GM23248 (cell line): ENCODE data around the gene AK1. TPM values are rescaled to one million over a fixed set of nuclear protein-coding genes. Genes with fewer than 3 reads are reported as not detected.
A peak's percentile ranks its signal among the peaks of the same experiment; 100 is the strongest.

Experiments used
- DNase-seq: peaks from one replicate; pipeline ENCODE4 v3.0.0-alpha.2; 2015
- H2AFZ ChIP-seq: fragments of 200-600 bp; sonication (generic); 2 replicates; pipeline ENCODE4 v1.6.1; 2016; ENCODE audit warnings: antibody characterized with exemption
- H3F3A ChIP-seq: fragments of 200-600 bp; sonication (generic); 2 replicates; pipeline ENCODE4 v1.6.1; 2016; ENCODE audit warnings: mild to moderate bottlenecking, antibody characterized with exemption, mixed run types; ENCODE audit not compliant: insufficient read depth
- H3K27ac ChIP-seq: fragments of 200-600 bp; sonication (generic); 2 replicates; pipeline ENCODE4 v1.5.1; 2016; ENCODE audit warnings: mild to moderate bottlenecking
- H3K27me3 ChIP-seq: fragments of 200-600 bp; sonication (generic); replicated peaks from 2 replicates; pipeline ENCODE4 v1.6.1; 2016; ENCODE audit warnings: mild to moderate bottlenecking; ENCODE audit not compliant: insufficient read depth
- H3K36me3 ChIP-seq: fragments of 200-600 bp; sonication (generic); 2 replicates; pipeline ENCODE4 v1.6.1; 2016; ENCODE audit warnings: low read depth, mild to moderate bottlenecking
- H3K4me1 ChIP-seq: fragments of 200-600 bp; sonication (generic); 2 replicates; pipeline ENCODE4 v1.6.1; 2016; ENCODE audit warnings: mild to moderate bottlenecking; ENCODE audit not compliant: insufficient read depth
- H3K4me2 ChIP-seq: fragments of 200-600 bp; sonication (generic); one replicate; pipeline ENCODE4 v1.6.1; 2016; ENCODE audit warnings: mild to moderate bottlenecking; ENCODE audit not compliant: unreplicated experiment
- H3K4me3 ChIP-seq: fragments of 200-600 bp; sonication (generic); 2 replicates; pipeline ENCODE4 v1.5.1; 2016; ENCODE audit warnings: mild to moderate bottlenecking
- H3K79me2 ChIP-seq: fragments of 200-600 bp; sonication (generic); 2 replicates; pipeline ENCODE4 v1.6.1; 2016; ENCODE audit warnings: mild to moderate bottlenecking; ENCODE audit not compliant: insufficient read depth
- H3K9ac ChIP-seq: fragments of 200-600 bp; sonication (generic); 2 replicates; pipeline ENCODE4 v1.6.1; 2016; ENCODE audit warnings: mild to moderate bottlenecking
- H3K9me2 ChIP-seq: fragments of 200-600 bp; sonication (generic); 2 replicates; pipeline ENCODE4 v1.6.1; 2016; ENCODE audit warnings: mixed run types, mild to moderate bottlenecking, moderate library complexity; ENCODE audit not compliant: insufficient read depth
- H3K9me3 ChIP-seq: fragments of 200-600 bp; sonication (generic); one replicate; pipeline ENCODE4 v1.6.1; 2017; ENCODE audit warnings: low read depth
- H4K20me1 ChIP-seq: fragments of 200-600 bp; sonication (generic); 2 replicates; pipeline ENCODE4 v1.6.0; 2016; ENCODE audit not compliant: insufficient read depth
- EZH2 ChIP-seq: fragments of 200-600 bp; sonication (generic); IDR thresholded peaks from 2 replicates; pipeline ENCODE4 v1.6.1; 2018; ENCODE audit warnings: antibody characterized with exemption, mild to moderate bottlenecking; ENCODE audit not compliant: insufficient read depth, poor library complexity, severe bottlenecking
- EZH2phosphoT487 ChIP-seq: fragments of 200-600 bp; sonication (generic); IDR thresholded peaks from 2 replicates; pipeline ENCODE4 v1.6.1; 2018; ENCODE audit warnings: antibody characterized with exemption, moderate library complexity, mild to moderate bottlenecking, low read depth; ENCODE audit not compliant: insufficient read depth
- WGBS, 2 experiments: methylation state at CpG; one replicate each; pipeline ENCODE4 v1.1.6; 2015 to 2017; ENCODE audit warnings: low lambda C conversion rate in 2 of 2, low coverage in 1 of 2; ENCODE audit errors: missing lambda C conversion rate in 2 of 2; 5-methylcytosine and 5-hydroxymethylcytosine counted together
- in situ Hi-C: fragments of 300-500 bp; cut with MboI; formaldehyde crosslinking; loops from 2 replicates; pipeline ENCODE4 v1.15.0; 2020
- polyA plus RNA-seq: library from polyadenylated mRNA; unstranded; fragments of >200 nt; fragmentation: Nextera tagmentation; extraction: Ambion mirVana; gene quantifications from 2 replicates; pipeline ENCODE4 v1.2.1, GENCODE V29; 2016
- total RNA-seq: library from RNA; depleted of rRNA; stranded (reverse); fragments of >200 nt; shearing (Covaris generic); gene quantifications from 2 replicates; pipeline ENCODE4 v1.2.3, GENCODE V29; 2014

The AK1 gene
- total and polyA plus RNA-seq, 2 experiments from 2014 or later = 51.8 to 159 TPM

DNA sequence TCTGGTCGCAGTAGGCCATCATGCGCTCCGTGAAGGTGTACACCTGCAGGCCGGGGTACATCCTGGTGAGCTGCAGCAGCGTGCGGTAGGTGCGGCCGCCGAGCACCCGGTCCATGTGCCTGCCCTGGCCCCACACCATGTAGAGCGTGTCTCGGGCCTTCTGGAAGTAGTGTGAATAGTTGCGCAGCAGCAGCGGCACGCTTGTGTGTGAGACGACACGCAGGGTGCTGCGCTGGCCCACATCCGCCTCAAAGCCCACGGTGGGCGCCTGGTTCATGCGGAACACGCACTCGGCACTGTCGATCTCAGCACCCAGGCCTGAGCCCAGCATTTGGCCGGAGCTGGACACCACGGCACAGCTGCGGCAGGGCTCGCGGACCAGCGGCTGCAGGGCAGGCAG, 34.8 kb upstream of the AK1 start:
- Histone ChIP-seq H3K4me1 (peaks cover 6% of the 10 kb centered on the region), H3K4me2 (no peak overlapping the region), H3K4me3 (no peak overlapping the region), H3K9me2 (no peaks in the 10 kb centered on the region), H3F3A (peaks cover under 1% of the 10 kb centered on the region), H2AFZ (no peak overlapping the region), H3K27me3 (no peaks in the 10 kb centered on the region), H3K27ac (no peak overlapping the region), H3K36me3 (no peaks in the 10 kb centered on the region; the same call in 1 of the 2 replicates), H3K9ac (no peak overlapping the region), H4K20me1 (no peaks in the 10 kb centered on the region), H3K79me2 (peaks cover 26% of the 10 kb centered on the region), H3K9me3 (no peaks in the 10 kb centered on the region)
- WGBS, 2 experiments = 96 to 98% methylated on average over 31 of the region's 31 CpGs
- in situ Hi-C loops = no loop called here
- no peak for DNase-seq
- TF ChIP-seq EZH2 = no peak
- no peak for TF ChIP-seq EZH2phosphoT487

DNA sequence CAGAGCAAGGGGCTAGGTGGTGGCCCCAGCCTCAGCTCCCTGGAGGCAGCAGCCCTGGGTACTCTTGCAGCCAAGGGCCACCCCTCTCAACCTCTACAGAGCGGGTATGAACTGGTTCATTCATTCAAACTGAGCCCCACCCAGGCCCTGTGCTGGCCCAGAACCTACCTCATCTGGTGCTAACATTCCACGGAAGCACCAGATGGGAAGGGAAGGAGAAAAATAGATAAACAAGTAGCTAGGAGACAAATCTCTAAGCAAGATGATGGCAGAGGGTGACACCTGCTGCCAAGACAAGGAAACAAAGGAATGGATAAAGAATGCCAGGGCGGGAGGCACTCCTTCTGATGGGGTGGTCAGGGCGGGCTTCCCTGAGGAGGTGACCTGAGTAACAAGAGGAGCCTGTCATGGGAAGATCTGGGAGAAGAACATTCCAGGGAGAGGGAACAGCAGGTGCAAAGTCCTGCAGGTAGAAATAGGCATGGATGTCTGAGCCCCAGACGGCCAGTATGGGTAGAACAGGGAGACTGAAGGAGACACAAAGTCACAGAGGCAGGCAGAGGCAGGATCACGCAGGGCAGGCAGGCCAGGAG, 33.2 kb upstream of the AK1 start:
- no peak overlapping the region for H3K9ac ChIP-seq
- no peaks in the 10 kb centered on the region for H4K20me1 ChIP-seq
- H2AFZ ChIP-seq = no peak overlapping the region
- no peaks in the 10 kb centered on the region; the same call in 1 of the 2 replicates for H3K36me3 ChIP-seq
- peaks cover 17% of the 10 kb centered on the region for H3K79me2 ChIP-seq
- H3K9me2 ChIP-seq = no peaks in the 10 kb centered on the region
- no peaks in the 10 kb centered on the region for H3K9me3 ChIP-seq
- in situ Hi-C loops = no loop called here
- peak; percentile 66 for DNase-seq
- no peak overlapping the region for H3K27ac ChIP-seq
- WGBS, 2 experiments = 42 to 51% methylated on average over 6 of the region's 6 CpGs
- peaks cover 8% of the 10 kb centered on the region; the same call in 1 of the 2 replicates for H3K4me1 ChIP-seq
- TF ChIP-seq EZH2phosphoT487 (no peak), EZH2 (no peak)
- H3K4me2 ChIP-seq = no peak overlapping the region
- H3K4me3 ChIP-seq = no peak overlapping the region
- peaks cover 9% of the 10 kb centered on the region; the same call in 1 of the 2 replicates for H3F3A ChIP-seq
- no peaks in the 10 kb centered on the region for H3K27me3 ChIP-seq

DNA sequence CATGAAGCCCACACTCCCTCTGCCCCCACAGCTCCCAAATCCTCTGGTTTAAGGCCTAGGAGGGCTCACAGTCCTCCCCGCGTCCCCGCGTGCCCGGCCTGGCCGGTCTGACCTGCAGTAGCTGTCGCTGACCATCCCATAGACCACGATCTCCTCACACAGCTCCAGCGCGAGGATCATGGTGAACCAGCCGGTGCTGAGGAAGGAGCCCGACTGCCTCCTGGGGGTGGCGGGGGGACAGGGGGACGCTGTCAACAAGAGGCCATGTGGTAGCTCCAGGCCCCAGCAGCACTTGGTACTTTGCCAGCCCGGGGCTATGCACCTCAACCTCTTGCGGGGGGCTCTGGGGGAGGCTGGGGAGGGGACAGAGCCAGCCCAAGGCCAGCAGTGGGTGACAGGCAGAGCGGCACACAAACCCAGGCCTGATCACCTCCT, 32.4 kb upstream of the AK1 start:
- TF ChIP-seq EZH2phosphoT487 (no peak), EZH2 (no peak)
- H3K4me3 ChIP-seq = no peak overlapping the region
- peaks cover 10% of the 10 kb centered on the region; the same call in 1 of the 2 replicates for H3K79me2 ChIP-seq
- no peaks in the 10 kb centered on the region; the same call in 1 of the 2 replicates for H3K36me3 ChIP-seq
- no peak overlapping the region for H3K27ac ChIP-seq
- peaks cover 8% of the 10 kb centered on the region; the same call in 1 of the 2 replicates for H3K4me1 ChIP-seq
- H3K27me3 ChIP-seq = no peaks in the 10 kb centered on the region
- in situ Hi-C loops = no loop called here
- no peak overlapping the region for H2AFZ ChIP-seq
- H3F3A ChIP-seq = peaks cover 9% of the 10 kb centered on the region; the same call in 1 of the 2 replicates
- no peak overlapping the region for H3K4me2 ChIP-seq
- no peak for DNase-seq
- 89% methylated on average over 10 to 17 of the region's 17 CpGs for WGBS, 2 experiments
- no peak overlapping the region for H3K9ac ChIP-seq
- no peaks in the 10 kb centered on the region for H4K20me1 ChIP-seq
- H3K9me3 ChIP-seq = no peaks in the 10 kb centered on the region
- H3K9me2 ChIP-seq = no peaks in the 10 kb centered on the region

DNA sequence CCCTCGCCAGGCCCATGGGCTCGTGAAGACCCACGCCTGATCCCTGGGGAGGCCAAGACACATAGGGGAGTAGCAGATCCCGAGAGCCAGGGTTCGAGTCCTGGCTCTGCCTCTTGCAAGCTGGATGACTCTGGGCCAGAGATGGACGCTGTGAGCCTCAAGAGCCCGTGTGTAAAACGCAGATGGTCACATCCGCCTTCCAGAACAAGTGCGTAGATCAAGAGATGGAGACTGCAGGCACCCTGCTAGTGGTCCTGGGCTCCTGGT, 31.1 kb upstream of the AK1 start:
- no peak for DNase-seq
- Histone ChIP-seq H3K79me2 (peaks cover 10% of the 10 kb centered on the region; the same call in 1 of the 2 replicates), H3K9ac (no peak overlapping the region), H3K27me3 (no peaks in the 10 kb centered on the region), H3K4me3 (no peak overlapping the region), H4K20me1 (no peaks in the 10 kb centered on the region), H3F3A (peaks cover 9% of the 10 kb centered on the region; the same call in 1 of the 2 replicates), H3K9me2 (no peaks in the 10 kb centered on the region), H2AFZ (no peak overlapping the region), H3K27ac (no peak overlapping the region), H3K36me3 (no peaks in the 10 kb centered on the region; the same call in 1 of the 2 replicates), H3K9me3 (no peaks in the 10 kb centered on the region), H3K4me1 (peaks cover 9% of the 10 kb centered on the region), H3K4me2 (no peak overlapping the region)
- in situ Hi-C loops = no loop called here
- 97% methylated on average over 10 of the region's 10 CpGs for WGBS, 2 experiments
- TF ChIP-seq EZH2 = no peak
